Upper lobe of left lung (tissue), 6 donors: ENCODE measurements around the gene ATP6V0A1. TPM values are rescaled to one million over a fixed set of nuclear protein-coding genes. Genes with fewer than 3 reads are reported as not detected.

Source experiments
- ATAC-seq, 2 donors: fragments of 200-7000 bp; cut with Tn5 transposase; one replicate each; pipeline ENCODE4 v1.9.1; 2022; ENCODE audit warnings: mild to moderate bottlenecking in 2 of 2, moderate library complexity in 2 of 2; ENCODE audit not compliant: low FRiP score in 2 of 2
- DNase-seq, 2 donors: peaks; one replicate each; pipeline ENCODE4 v3.0.0-alpha.2; 2019 to 2020
- H3K27ac ChIP-seq, 4 donors: fragments of 200-600 bp; sonication (generic); one replicate each; pipeline ENCODE4 v1.5.1; 2016 to 2019
- H3K27me3 ChIP-seq, 4 donors: fragments of 200-600 bp; sonication (generic); one replicate each; pipeline ENCODE4 v1.5.1; 2017 to 2019
- H3K36me3 ChIP-seq, 4 donors: fragments of 200-600 bp; sonication (generic); one replicate each; pipeline ENCODE4 v1.5.1; 2016 to 2019
- H3K4me1 ChIP-seq, 4 donors: fragments of 200-600 bp; sonication (generic); one replicate each; pipeline ENCODE4 v1.5.1; 2018 to 2019
- H3K4me3 ChIP-seq, 4 donors: fragments of 200-600 bp; sonication (generic); one replicate each; pipeline ENCODE4 v1.5.1; 2017 to 2019; ENCODE audit warnings: mild to moderate bottlenecking in 2 of 4, moderate library complexity in 1 of 4
- H3K9me3 ChIP-seq, 4 donors: fragments of 200-600 bp; sonication (generic); one replicate each; pipeline ENCODE4 v1.5.1; 2018 to 2019
- CTCF ChIP-seq, 6 experiments: fragments of 450-650 bp in 4 of 6; fragments of 200-600 bp in 2 of 6; sonication (generic) in 2 of 6; IDR thresholded peaks; one replicate each; pipeline ENCODE4 v1.5.1; 2016 to 2019; ENCODE audit warnings: antibody characterized with exemption in 6 of 6
- EP300 ChIP-seq, 4 donors: sonication (generic); formaldehyde crosslinking; IDR thresholded peaks; one replicate each; pipeline ENCODE4 v1.5.1; 2017; ENCODE audit warnings: antibody characterized with exemption in 4 of 4, control low read depth in 2 of 4
- POLR2A ChIP-seq, 4 donors: fragments of 450-650 bp; IDR thresholded peaks; one replicate each; pipeline ENCODE4 v1.5.1; 2016 to 2017; ENCODE audit warnings: antibody characterized with exemption in 4 of 4, mild to moderate bottlenecking in 2 of 4
- POLR2AphosphoS5 ChIP-seq, 2 donors: sonication (generic); formaldehyde crosslinking; IDR thresholded peaks; one replicate each; pipeline ENCODE4 v1.5.1; 2017; ENCODE audit warnings: antibody characterized with exemption in 2 of 2
- WGBS, 2 donors: methylation state at CpG; one replicate each; pipeline ENCODE4 v1.1.5; 2017 to 2018; 5-methylcytosine and 5-hydroxymethylcytosine counted together
- total RNA-seq, 6 donors: library from RNA; depleted of rRNA in 4 of 6; stranded (reverse); fragments of >200 nt in 4 of 6; gene quantifications; one replicate each; pipeline versions ENCODE4 v1.1.0 to v1.2.1, GENCODE V29; 2016 to 2021
- donor health status: DM: no; HTN: no; CAD: no; lungs with moderate emphysema.
- donor health status: DM: no; HTN: yes; CAD: no; lungs with severe emphysema.

The ATP6V0A1 gene
- total RNA-seq, 6 donors from 2014 or later: 68.3 to 212 (median 118) TPM

GRCh38 chr17:42459801-42460281 lies 1.2 kb downstream of the ATP6V0A1 start:
- ATAC-seq (peak in 1 of 2 donors; percentile 33), DNase-seq (no peak)
- Histone ChIP-seq H3K4me3 (peak overlapping the region; percentile 71 to 84 (median 78)), H3K27me3 (no peaks in the 10 kb centered on the region), H3K4me1 (peaks cover 35 to 66% (median 47%) of the 10 kb centered on the region in 4 donors), H3K27ac (peak overlapping the region; percentile 91 to 98 (median 96)), H3K9me3 (no peaks in the 10 kb centered on the region), H3K36me3 (peaks cover 0 to 22% (median 11%) of the 10 kb centered on the region in 4 donors)
- WGBS, 2 donors: 7 to 8% methylated on average over 6 of the region's 6 CpGs
- TF ChIP-seq POLR2A (IDR thresholded peaks at IDR 0.05): no peak
- TF ChIP-seq EP300 (IDR thresholded peaks at IDR 0.05): no peak
- TF ChIP-seq CTCF (IDR thresholded peaks at IDR 0.05): no peak
- no peak for TF ChIP-seq POLR2AphosphoS5 (IDR thresholded peaks at IDR 0.05)

- no peak for ATAC-seq
- Histone ChIP-seq H3K27me3 (no peaks in the 10 kb centered on the region), H3K4me1 (peaks cover 35 to 66% (median 47%) of the 10 kb centered on the region in 4 donors), H3K4me3 (peak overlapping the region in 3 of 4 donors; percentile 77 to 84 (median 78)), H3K36me3 (peaks cover 0 to 26% (median 12%) of the 10 kb centered on the region in 4 donors), H3K27ac (peak overlapping the region; percentile 9 to 98 (median 96)), H3K9me3 (no peaks in the 10 kb centered on the region)
- 70 to 72% methylated on average over 1 of the region's 1 CpG for WGBS, 2 donors
- no peak for DNase-seq
- TF ChIP-seq CTCF (IDR thresholded peaks at IDR 0.05): no peak
- TF ChIP-seq POLR2A (IDR thresholded peaks at IDR 0.05): no peak
- no peak for TF ChIP-seq POLR2AphosphoS5 (IDR thresholded peaks at IDR 0.05)
- no peak for TF ChIP-seq EP300 (IDR thresholded peaks at IDR 0.05)
These were observed 1.7 kb downstream of the ATP6V0A1 start for GRCh38 chr17:42460371-42460770.

GRCh38 chr17:42463976-42464400 lies 5.3 kb downstream of the ATP6V0A1 start:
- H3K36me3 ChIP-seq: peaks cover 10 to 61% (median 29%) of the 10 kb centered on the region in 4 donors
- DNase-seq (no peak), ATAC-seq (no peak)
- no peak for TF ChIP-seq POLR2AphosphoS5 (IDR thresholded peaks at IDR 0.05)
- no peak for TF ChIP-seq POLR2A (IDR thresholded peaks at IDR 0.05)
- no peak for TF ChIP-seq EP300 (IDR thresholded peaks at IDR 0.05)
- no peak for TF ChIP-seq CTCF (IDR thresholded peaks at IDR 0.05)
- 74 to 76% methylated on average over 4 of the region's 4 CpGs for WGBS, 2 donors
- H3K27ac ChIP-seq: no peak overlapping the region
- H3K4me3 ChIP-seq: no peak overlapping the region
- peaks cover 10 to 40% (median 23%) of the 10 kb centered on the region in 4 donors for H3K4me1 ChIP-seq
- H3K27me3 ChIP-seq: no peaks in the 10 kb centered on the region
- no peaks in the 10 kb centered on the region for H3K9me3 ChIP-seq

GRCh38 chr17:42467889-42468288 lies 9.2 kb downstream of the ATP6V0A1 start:
- TF ChIP-seq CTCF (IDR thresholded peaks at IDR 0.05): no peak
- no peak for TF ChIP-seq POLR2AphosphoS5 (IDR thresholded peaks at IDR 0.05)
- no peak for TF ChIP-seq EP300 (IDR thresholded peaks at IDR 0.05)
- TF ChIP-seq POLR2A (IDR thresholded peaks at IDR 0.05): no peak
- WGBS, 2 donors: 49 to 52% methylated on average over 5 of the region's 5 CpGs
- DNase-seq: no peak
- H3K4me1 ChIP-seq: peaks cover 0 to 34% (median 8%) of the 10 kb centered on the region in 4 donors
- H3K4me3 ChIP-seq: no peak overlapping the region
- peaks cover 20 to 85% (median 46%) of the 10 kb centered on the region in 4 donors for H3K36me3 ChIP-seq
- H3K9me3 ChIP-seq: no peaks in the 10 kb centered on the region
- H3K27me3 ChIP-seq: no peaks in the 10 kb centered on the region
- ATAC-seq: no peak
- H3K27ac ChIP-seq: peak overlapping the region in 3 of 4 donors; percentile 6 to 53 (median 44)
